Uterus (tissue), 2 donors: Measurements from ENCODE around the gene DOCK1.

Source experiments
- POLR2A ChIP-seq, 2 donors: fragments of 450-650 bp; IDR thresholded peaks; one replicate each; pipeline ENCODE4 v1.6.1; 2016; ENCODE audit warnings: antibody characterized with exemption in 2 of 2, mild to moderate bottlenecking in 1 of 2, moderate library complexity in 1 of 2
- TF ChIP-seq, protein P1 (sequence below), 4 experiments: fragments of 200-600 bp in 2 of 4; fragments of 450-650 bp in 2 of 4; sonication (generic) in 2 of 4; IDR thresholded peaks; one replicate each; pipeline ENCODE4 v1.5.1; 2016 to 2019; ENCODE audit warnings: antibody characterized with exemption in 4 of 4, mild to moderate bottlenecking in 2 of 4, moderate library complexity in 1 of 4

DNA sequence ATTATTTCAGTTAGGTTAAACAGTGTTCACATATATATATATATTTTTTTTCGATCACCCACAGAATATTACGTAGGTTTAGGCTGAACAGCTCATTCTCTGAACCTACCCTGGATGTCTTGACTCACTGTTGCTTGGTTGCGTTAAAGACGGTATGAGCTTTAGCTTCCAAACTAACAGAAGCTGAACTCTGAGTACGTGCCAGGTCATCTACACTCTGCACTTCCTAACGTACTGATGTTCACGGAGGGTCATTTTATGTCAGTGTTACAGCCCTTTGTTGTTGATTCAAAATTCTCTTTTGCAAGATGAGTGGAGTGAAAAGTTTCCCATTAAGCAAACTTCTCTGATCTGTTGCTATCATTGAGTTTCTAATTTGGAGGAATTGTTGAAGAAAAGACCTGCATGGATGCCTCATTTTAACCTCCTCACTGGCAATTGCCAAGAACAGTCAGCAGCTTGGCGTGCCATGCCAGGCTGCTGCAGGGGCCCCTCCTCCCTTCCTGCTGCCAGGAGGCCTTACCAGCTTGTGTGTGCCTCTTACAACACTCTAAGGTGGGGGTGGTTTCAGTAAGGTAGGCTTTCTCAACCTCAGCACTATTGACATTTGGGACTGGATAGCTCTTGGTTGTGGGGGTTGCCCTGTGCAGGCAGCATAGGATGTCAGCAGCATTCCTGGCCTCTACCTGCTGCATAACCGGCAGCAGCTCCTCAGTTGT, 246.9 kb downstream of the DOCK1 start:
- TF ChIP-seq, protein P1, sequence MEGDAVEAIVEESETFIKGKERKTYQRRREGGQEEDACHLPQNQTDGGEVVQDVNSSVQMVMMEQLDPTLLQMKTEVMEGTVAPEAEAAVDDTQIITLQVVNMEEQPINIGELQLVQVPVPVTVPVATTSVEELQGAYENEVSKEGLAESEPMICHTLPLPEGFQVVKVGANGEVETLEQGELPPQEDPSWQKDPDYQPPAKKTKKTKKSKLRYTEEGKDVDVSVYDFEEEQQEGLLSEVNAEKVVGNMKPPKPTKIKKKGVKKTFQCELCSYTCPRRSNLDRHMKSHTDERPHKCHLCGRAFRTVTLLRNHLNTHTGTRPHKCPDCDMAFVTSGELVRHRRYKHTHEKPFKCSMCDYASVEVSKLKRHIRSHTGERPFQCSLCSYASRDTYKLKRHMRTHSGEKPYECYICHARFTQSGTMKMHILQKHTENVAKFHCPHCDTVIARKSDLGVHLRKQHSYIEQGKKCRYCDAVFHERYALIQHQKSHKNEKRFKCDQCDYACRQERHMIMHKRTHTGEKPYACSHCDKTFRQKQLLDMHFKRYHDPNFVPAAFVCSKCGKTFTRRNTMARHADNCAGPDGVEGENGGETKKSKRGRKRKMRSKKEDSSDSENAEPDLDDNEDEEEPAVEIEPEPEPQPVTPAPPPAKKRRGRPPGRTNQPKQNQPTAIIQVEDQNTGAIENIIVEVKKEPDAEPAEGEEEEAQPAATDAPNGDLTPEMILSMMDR (IDR thresholded peaks at IDR 0.05): no peak
- TF ChIP-seq POLR2A (IDR thresholded peaks at IDR 0.05): no peak
